H1 (cell line): Measurements from ENCODE around the gene MPHOSPH10. TPM values are rescaled to one million over a fixed set of nuclear protein-coding genes. Genes with fewer than 3 reads are reported as not detected.

Experiments
- polyA plus RNA-seq, 7 experiments: library from polyadenylated mRNA; depleted of rRNA in 3 of 7; stranded (reverse) in 5 of 7; unstranded in 2 of 7; fragments of >200 nt in 5 of 7; fragments of 200-250 nt in 2 of 7; gene quantifications; 1 replicate in 5 of 7; 2 replicates in 1 of 7; 4 replicates in 1 of 7; pipeline versions ENCODE4 v1.2.1 to v1.2.3, GENCODE V29; 2011 to 2013; ENCODE audit warnings: missing spikeins in 2 of 7, mixed read lengths in 2 of 7
- small RNA-seq: library from polyadenylated mRNA; stranded (forward); fragments of <200 nt; extraction: miRNeasy Mini kit (QIAGEN cat#:217004); gene quantifications from one replicate; pipeline ENCODE3, GENCODE V24; 2013; ENCODE audit not compliant: insufficient read depth
- total RNA-seq: library from RNA; stranded (reverse); fragmentation: NEBNext Ultra II Directional; extraction: Animal tissue kit (Norgen Biotek cat#: 25700); gene quantifications from 2 replicates; pipeline ENCODE4 v1.2.1, GENCODE V29; 2021

The MPHOSPH10 gene
- total and polyA plus RNA-seq, 2 of the 8 experiments (the other 6 are each of a cell fraction or from before 2014, with no cell fraction given): 4.5 to 39.1 TPM

Small RNAs within 50 kb of the gene (small RNA-seq; reads per million reads assigned to genes)
- not detected for gene AC007881.1

Other genes with a start within 250 kb of the MPHOSPH10 start
- gene VAX2, start 230.1 kb upstream of the MPHOSPH10 start, total RNA-seq: not detected in 2 replicates
- gene VAX2, start 230.1 kb upstream of the MPHOSPH10 start, polyA plus RNA-seq (2011; rRNA removed): not detected in 2 replicates
- gene ATP6V1B1, start 194.7 kb upstream of the MPHOSPH10 start, total RNA-seq: not detected in 2 replicates
- 0.17 TPM in 1 of 2 replicates, not detected in the other for gene ATP6V1B1, start 194.7 kb upstream of the MPHOSPH10 start, polyA plus RNA-seq (2011; rRNA removed)
- gene ANKRD53, start 152.0 kb upstream of the MPHOSPH10 start, total RNA-seq: 0.39 and 0.55 TPM in 2 replicates
- gene ANKRD53, start 152.0 kb upstream of the MPHOSPH10 start, polyA plus RNA-seq (2011; rRNA removed): 0.53 and 0.70 TPM in 2 replicates
- 24.3 and 25.2 TPM in 2 replicates for gene TEX261, start 135.8 kb upstream of the MPHOSPH10 start, total RNA-seq
- 30.1 and 31.2 TPM in 2 replicates for gene TEX261, start 135.8 kb upstream of the MPHOSPH10 start, polyA plus RNA-seq (2011; rRNA removed)
- 59.9 and 62.2 TPM in 2 replicates for gene NAGK, start 62.0 kb upstream of the MPHOSPH10 start, total RNA-seq
- gene NAGK, start 62.0 kb upstream of the MPHOSPH10 start, polyA plus RNA-seq (2011; rRNA removed): 57.9 and 67.8 TPM in 2 replicates
- gene MCEE, start 405 bp upstream of the MPHOSPH10 start, total RNA-seq: 14.1 and 15.5 TPM in 2 replicates
- 6.5 and 7.3 TPM in 2 replicates for gene MCEE, start 405 bp upstream of the MPHOSPH10 start, polyA plus RNA-seq (2011; rRNA removed)
- 30.4 and 31.3 TPM in 2 replicates for gene PAIP2B, start 96.5 kb downstream of the MPHOSPH10 start, total RNA-seq
- 5.7 and 8.4 TPM in 2 replicates for gene PAIP2B, start 96.5 kb downstream of the MPHOSPH10 start, polyA plus RNA-seq (2011; rRNA removed)
- 143 and 144 TPM in 2 replicates for gene ZNF638, start 201.1 kb downstream of the MPHOSPH10 start, total RNA-seq
- 29.1 and 45.3 TPM in 2 replicates for gene ZNF638, start 201.1 kb downstream of the MPHOSPH10 start, polyA plus RNA-seq (2011; rRNA removed)